Stomach (tissue), 4 donors: Measurements from ENCODE around the gene UBE2D1.

ENCODE experiments used
- POLR2A ChIP-seq, 4 donors: fragments of 450-650 bp; IDR thresholded peaks; one replicate each; pipeline ENCODE4 v1.6.1; 2016; ENCODE audit warnings: antibody characterized with exemption in 4 of 4, control low read depth in 2 of 4, mild to moderate bottlenecking in 1 of 4, moderate library complexity in 1 of 4
- POLR2AphosphoS5 ChIP-seq, 3 donors: sonication (generic); formaldehyde crosslinking; IDR thresholded peaks; one replicate each; pipeline ENCODE4 v1.6.1; 2016; ENCODE audit warnings: antibody characterized with exemption in 3 of 3
- TF ChIP-seq, protein P1 (sequence below), 7 experiments: fragments of 450-650 bp in 4 of 7; fragments of 200-600 bp in 3 of 7; sonication (generic) in 3 of 7; IDR thresholded peaks; one replicate each; pipeline ENCODE4 v1.5.1; 2016 to 2019; ENCODE audit warnings: antibody characterized with exemption in 7 of 7, control low read depth in 2 of 7, mild to moderate bottlenecking in 1 of 7

DNA sequence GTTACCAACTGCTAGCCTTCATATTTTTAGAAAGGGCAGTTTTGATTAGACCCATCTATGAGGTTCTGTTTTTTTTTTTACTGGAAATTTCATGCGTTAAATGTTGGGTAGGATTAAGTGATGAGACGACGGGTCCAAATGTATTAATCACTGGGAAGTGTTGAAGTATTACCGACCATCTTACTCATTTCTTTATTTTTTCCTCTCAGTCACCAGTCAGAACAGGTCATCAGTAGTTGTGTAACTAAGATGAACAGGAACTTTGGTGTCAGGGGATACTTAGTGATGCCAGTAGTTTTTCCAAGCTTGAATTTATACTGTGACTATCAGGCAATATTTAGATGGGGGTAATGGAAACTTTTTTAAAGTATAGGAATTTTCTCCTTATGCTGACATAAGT lies 64.6 kb downstream of the UBE2D1 start:
- TF ChIP-seq, protein P1, sequence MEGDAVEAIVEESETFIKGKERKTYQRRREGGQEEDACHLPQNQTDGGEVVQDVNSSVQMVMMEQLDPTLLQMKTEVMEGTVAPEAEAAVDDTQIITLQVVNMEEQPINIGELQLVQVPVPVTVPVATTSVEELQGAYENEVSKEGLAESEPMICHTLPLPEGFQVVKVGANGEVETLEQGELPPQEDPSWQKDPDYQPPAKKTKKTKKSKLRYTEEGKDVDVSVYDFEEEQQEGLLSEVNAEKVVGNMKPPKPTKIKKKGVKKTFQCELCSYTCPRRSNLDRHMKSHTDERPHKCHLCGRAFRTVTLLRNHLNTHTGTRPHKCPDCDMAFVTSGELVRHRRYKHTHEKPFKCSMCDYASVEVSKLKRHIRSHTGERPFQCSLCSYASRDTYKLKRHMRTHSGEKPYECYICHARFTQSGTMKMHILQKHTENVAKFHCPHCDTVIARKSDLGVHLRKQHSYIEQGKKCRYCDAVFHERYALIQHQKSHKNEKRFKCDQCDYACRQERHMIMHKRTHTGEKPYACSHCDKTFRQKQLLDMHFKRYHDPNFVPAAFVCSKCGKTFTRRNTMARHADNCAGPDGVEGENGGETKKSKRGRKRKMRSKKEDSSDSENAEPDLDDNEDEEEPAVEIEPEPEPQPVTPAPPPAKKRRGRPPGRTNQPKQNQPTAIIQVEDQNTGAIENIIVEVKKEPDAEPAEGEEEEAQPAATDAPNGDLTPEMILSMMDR (IDR thresholded peaks at IDR 0.05) = no peak
- no peak for TF ChIP-seq POLR2A (IDR thresholded peaks at IDR 0.05)
- no peak for TF ChIP-seq POLR2AphosphoS5 (IDR thresholded peaks at IDR 0.05)
